Fibroblast of villous mesenchyme (primary cell): ENCODE data around the gene SOWAHB. TPM values are rescaled to one million over a fixed set of nuclear protein-coding genes. Genes with fewer than 3 reads are reported as not detected.
A peak's percentile ranks its signal among the peaks of the same experiment; 100 is the strongest.

Experiments used
- DNase-seq: peaks from one replicate; pipeline ENCODE4 v3.0.0-alpha.2; 2010; ENCODE audit warnings: low read depth
- H3K4me3 ChIP-seq: 2 replicates; pipeline ENCODE4 v1.5.1; 2011; ENCODE audit warnings: low read depth, mild to moderate bottlenecking, low read length
- CTCF ChIP-seq: IDR thresholded peaks from 2 replicates; pipeline ENCODE4 v1.5.1; 2012; ENCODE audit warnings: low read depth, mild to moderate bottlenecking, low read length; ENCODE audit not compliant: insufficient read depth
- total RNA-seq: library from RNA; depleted of rRNA; stranded (reverse); fragments of >200 nt; gene quantifications from 2 replicates; pipeline ENCODE4 v1.2.3, GENCODE V29; 2012

Gene SOWAHB
- total RNA-seq, 1 donor: under 0.01 TPM

- DNase-seq: no peak
- H3K4me3 ChIP-seq: no peak overlapping the region
- no peak for TF ChIP-seq CTCF
These were observed 33.1 kb upstream of the SOWAHB start for GRCh38 chr4:76931087-76931486.

- H3K4me3 ChIP-seq: no peak overlapping the region
- DNase-seq: no peak
- TF ChIP-seq CTCF: no peak
These were observed 32.7 kb upstream of the SOWAHB start for GRCh38 chr4:76930685-76931084.

- no peak for DNase-seq
- TF ChIP-seq CTCF: no peak
- H3K4me3 ChIP-seq: no peak overlapping the region
These were observed 28.9 kb upstream of the SOWAHB start for GRCh38 chr4:76926841-76927240.

- TF ChIP-seq CTCF: no peak
- H3K4me3 ChIP-seq: no peak overlapping the region
- no peak for DNase-seq
These were observed 25.8 kb upstream of the SOWAHB start for GRCh38 chr4:76923619-76924357.

GRCh38 chr4:76920715-76921114, 22.8 kb upstream of the SOWAHB start:
- no peak overlapping the region for H3K4me3 ChIP-seq
- DNase-seq: no peak
- no peak for TF ChIP-seq CTCF

- no peak for DNase-seq
- H3K4me3 ChIP-seq: no peak overlapping the region
- no peak for TF ChIP-seq CTCF
These were observed 11.8 kb upstream of the SOWAHB start for GRCh38 chr4:76909711-76910110.

GRCh38 chr4:76905521-76905920, 7.6 kb upstream of the SOWAHB start:
- no peak for TF ChIP-seq CTCF
- no peak overlapping the region for H3K4me3 ChIP-seq
- DNase-seq: peak; percentile 69
